ENCODE measurements around the gene SGCD.
A peak's percentile ranks its signal among the peaks of the same experiment; 100 is the strongest.

Gene SGCD

DNA sequence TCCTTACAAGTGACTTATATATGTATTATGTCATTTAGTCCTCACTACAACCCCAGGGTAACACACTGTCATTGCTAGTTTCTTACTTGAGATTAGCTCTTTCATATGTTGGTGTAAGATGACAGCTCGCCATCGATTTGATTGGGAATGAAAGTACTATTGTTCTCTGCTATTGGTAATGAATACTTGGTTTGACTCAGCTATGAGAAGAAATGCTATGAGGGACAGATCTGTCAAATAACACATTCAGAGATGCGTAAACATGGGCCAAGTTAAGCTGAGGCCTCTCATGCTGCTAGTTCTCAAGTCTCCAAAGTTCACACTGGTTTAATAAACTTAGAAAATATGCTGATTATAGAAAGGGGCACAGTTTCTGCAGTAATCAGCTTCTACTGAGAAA, 142.7 kb downstream of the SGCD start:
- no peak for DNase-seq (ENCODE audit: low read depth)
- TF ChIP-seq, protein P1, sequence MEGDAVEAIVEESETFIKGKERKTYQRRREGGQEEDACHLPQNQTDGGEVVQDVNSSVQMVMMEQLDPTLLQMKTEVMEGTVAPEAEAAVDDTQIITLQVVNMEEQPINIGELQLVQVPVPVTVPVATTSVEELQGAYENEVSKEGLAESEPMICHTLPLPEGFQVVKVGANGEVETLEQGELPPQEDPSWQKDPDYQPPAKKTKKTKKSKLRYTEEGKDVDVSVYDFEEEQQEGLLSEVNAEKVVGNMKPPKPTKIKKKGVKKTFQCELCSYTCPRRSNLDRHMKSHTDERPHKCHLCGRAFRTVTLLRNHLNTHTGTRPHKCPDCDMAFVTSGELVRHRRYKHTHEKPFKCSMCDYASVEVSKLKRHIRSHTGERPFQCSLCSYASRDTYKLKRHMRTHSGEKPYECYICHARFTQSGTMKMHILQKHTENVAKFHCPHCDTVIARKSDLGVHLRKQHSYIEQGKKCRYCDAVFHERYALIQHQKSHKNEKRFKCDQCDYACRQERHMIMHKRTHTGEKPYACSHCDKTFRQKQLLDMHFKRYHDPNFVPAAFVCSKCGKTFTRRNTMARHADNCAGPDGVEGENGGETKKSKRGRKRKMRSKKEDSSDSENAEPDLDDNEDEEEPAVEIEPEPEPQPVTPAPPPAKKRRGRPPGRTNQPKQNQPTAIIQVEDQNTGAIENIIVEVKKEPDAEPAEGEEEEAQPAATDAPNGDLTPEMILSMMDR (IDR thresholded peaks at IDR 0.05; ENCODE audit: insufficient read depth, low read depth, low read length, missing control alignments), result no peak
- no peak overlapping the region for H3K4me3 ChIP-seq (ENCODE audit: low read length)

DNA sequence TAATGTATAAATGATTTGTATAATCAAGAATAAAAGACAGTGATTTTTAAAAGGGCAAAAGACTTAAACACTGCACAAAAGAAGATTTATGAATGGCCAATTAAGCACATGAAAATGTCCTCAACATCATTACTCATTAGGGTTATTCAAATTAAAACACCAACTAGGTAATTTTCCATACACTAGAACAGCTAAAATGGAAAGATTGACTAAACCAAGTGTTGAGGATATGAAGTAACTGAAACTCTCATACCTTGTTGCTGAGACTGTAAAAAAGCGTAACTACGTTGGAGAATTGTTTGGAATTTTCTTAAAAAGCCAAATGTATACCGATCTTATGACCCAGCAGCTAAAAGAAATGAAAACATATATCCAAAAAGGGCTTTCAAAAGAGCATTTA, 144.9 kb downstream of the SGCD start:
- DNase-seq (ENCODE audit: low read depth), result no peak
- TF ChIP-seq, protein P1 (IDR thresholded peaks at IDR 0.05; ENCODE audit: insufficient read depth, low read depth, low read length, missing control alignments), result no peak
- H3K4me3 ChIP-seq (ENCODE audit: low read length), result no peak overlapping the region

- TF ChIP-seq, protein P1 (IDR thresholded peaks at IDR 0.05; ENCODE audit: insufficient read depth, low read depth, low read length, missing control alignments), result no peak
- peak; percentile 68 for DNase-seq (ENCODE audit: low read depth)
- H3K4me3 ChIP-seq (ENCODE audit: low read length), result no peak overlapping the region
Measured at GRCh38 chr5:156473269-156473908, 146.4 kb downstream of the SGCD start.

DNA sequence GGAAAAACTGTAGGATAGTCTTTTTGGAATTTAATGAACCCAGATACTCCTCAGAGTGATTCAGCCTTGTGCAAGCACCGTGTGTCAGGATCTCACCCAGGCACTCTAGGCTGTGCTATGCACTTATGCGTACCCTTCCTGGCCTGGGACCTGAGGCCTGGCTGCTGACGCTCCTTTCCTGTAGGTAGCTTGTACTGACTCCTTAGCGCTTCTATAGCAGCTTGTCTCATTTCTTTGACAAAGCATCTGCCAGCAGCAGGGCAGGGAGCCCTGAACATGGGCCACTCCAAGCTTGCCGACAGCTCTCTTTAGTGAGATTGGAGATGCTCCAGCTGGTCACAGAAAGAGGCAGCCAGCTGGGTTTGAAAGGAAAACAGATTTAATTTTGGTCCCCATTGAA, 147.3 kb downstream of the SGCD start:
- TF ChIP-seq, protein P1 (IDR thresholded peaks at IDR 0.05; ENCODE audit: insufficient read depth, low read depth, low read length, missing control alignments), result no peak
- H3K4me3 ChIP-seq (ENCODE audit: low read length), result no peak overlapping the region
- peak; percentile 60 for DNase-seq (ENCODE audit: low read depth)

DNA sequence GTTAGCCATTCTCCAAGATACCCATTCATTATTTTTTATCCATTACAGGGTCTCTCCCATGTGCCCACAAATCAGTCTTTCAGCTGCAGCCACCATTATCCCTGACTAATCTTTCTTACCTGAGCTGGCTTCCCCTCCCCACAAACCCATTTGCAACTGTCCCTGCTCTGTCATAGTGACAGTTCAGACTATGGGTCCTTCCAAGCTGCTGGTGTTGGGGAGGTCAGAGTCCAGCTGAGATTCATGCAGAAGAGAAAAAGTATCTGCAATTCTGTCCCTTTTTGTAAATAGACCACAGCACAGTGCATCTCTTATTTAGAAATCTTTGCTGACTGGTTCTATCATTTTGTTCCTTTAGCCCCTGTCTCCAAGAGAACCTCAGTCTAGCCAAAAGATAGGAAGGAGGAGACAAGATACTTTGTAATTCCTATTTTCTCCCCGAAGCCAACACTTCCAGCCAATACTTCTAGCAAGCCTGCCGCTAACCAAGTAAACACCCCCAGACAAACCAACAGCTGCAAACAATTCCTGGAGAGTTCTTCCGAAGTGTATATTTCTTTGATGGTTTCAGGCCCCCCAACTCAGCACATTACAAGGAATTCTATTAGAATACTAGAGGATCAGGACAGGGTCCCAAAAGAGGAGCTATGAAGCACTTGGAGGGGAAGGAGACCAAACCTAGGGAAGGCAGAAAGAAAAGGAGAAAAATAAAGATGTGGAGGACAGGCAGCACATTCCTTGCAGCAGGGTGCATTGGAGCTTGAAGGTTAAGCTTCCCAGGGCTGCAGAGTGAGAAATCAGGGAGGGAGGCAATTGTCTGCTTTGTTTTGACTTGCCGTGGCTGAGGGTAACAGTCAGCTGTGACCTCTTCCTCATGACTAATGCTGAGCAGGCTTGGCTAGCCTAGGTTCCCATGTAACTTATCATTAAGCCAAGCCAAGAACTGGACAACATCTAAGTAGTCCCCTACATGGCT, 148.5 kb downstream of the SGCD start:
- peak; percentile 82 for DNase-seq (ENCODE audit: low read depth)
- no peak overlapping the region for H3K4me3 ChIP-seq (ENCODE audit: low read length)
- TF ChIP-seq, protein P1 (IDR thresholded peaks at IDR 0.05; ENCODE audit: insufficient read depth, low read depth, low read length, missing control alignments), result peak; percentile 2

DNA sequence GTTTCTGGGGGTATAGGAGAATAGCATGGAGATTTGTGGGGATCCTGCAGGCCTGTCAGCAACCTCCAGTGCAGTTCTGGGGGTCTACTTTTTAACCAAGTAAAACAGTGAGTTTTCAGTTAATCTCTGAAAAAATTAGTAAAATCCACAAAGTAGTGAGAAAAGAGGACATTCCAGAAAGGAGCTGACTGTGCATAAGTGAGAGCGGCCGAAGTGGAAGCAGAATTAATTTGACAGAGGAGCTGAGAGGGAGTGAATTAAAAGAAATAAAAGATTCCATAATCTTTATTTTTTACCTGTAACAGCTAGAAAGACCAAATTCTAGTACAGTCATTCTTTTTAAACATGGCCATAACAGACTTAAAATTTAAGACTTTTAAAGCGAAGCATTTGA, 149.2 kb downstream of the SGCD start:
- no peak for DNase-seq (ENCODE audit: low read depth)
- TF ChIP-seq, protein P1 (IDR thresholded peaks at IDR 0.05; ENCODE audit: insufficient read depth, low read depth, low read length, missing control alignments), result no peak
- no peak overlapping the region for H3K4me3 ChIP-seq (ENCODE audit: low read length)

Measured in epithelial cell of esophagus (primary cell).